H9 (cell line): Measurements from ENCODE around the gene VPS13C. TPM values are rescaled to one million over a fixed set of nuclear protein-coding genes. Genes with fewer than 3 reads are reported as not detected.

Source experiments
- DNase-seq: peaks from one replicate; pipeline ENCODE4 v3.0.0-alpha.2; 2017
- H2AFZ ChIP-seq: one replicate; pipeline ENCODE4 v1.6.1; 2013; ENCODE audit warnings: mild to moderate bottlenecking, low read length, control low read depth, moderate library complexity
- H2AK5ac ChIP-seq: 2 replicates; pipeline ENCODE4 v1.6.1; 2013; ENCODE audit warnings: low read length, control low read depth, mixed read lengths; ENCODE audit not compliant: insufficient read length
- H2BK120ac ChIP-seq: one replicate; pipeline ENCODE4 v1.6.1; 2013; ENCODE audit warnings: low read depth, mild to moderate bottlenecking, low read length, control low read depth, inconsistent platforms; ENCODE audit not compliant: poor library complexity, severe bottlenecking
- H2BK12ac ChIP-seq: 2 replicates; pipeline ENCODE4 v1.6.1; 2013; ENCODE audit warnings: low read length, control low read depth, mixed read lengths, low read depth; ENCODE audit not compliant: insufficient read length
- H2BK15ac ChIP-seq: 2 replicates; pipeline ENCODE4 v1.6.1; 2013; ENCODE audit warnings: low read depth, low read length, control low read depth
- H2BK20ac ChIP-seq: one replicate; pipeline ENCODE4 v1.6.1; 2013; ENCODE audit warnings: low read depth, mild to moderate bottlenecking, low read length, control low read depth, inconsistent platforms; ENCODE audit not compliant: poor library complexity, severe bottlenecking
- H2BK5ac ChIP-seq: 2 replicates; pipeline ENCODE4 v1.6.1; 2013; ENCODE audit warnings: low read length, control low read depth, mixed read lengths; ENCODE audit not compliant: insufficient read length
- H3K14ac ChIP-seq: 2 replicates; pipeline ENCODE4 v1.6.1; 2013; ENCODE audit warnings: low read length, control low read depth; ENCODE audit not compliant: insufficient read depth
- H3K18ac ChIP-seq: 2 replicates; pipeline ENCODE4 v1.6.1; 2013; ENCODE audit warnings: low read depth, mild to moderate bottlenecking, mixed read lengths, low read length, control low read depth; ENCODE audit not compliant: insufficient read length
- H3K23ac ChIP-seq: 2 replicates; pipeline ENCODE4 v1.6.1; 2013; ENCODE audit warnings: low read length, control low read depth, mixed read lengths, low read depth; ENCODE audit not compliant: insufficient read length
- H3K23me2 ChIP-seq: 2 replicates; pipeline ENCODE4 v1.6.1; 2013; ENCODE audit warnings: low read depth, mild to moderate bottlenecking, mixed read lengths, low read length, control low read depth; ENCODE audit not compliant: insufficient read length, poor library complexity, severe bottlenecking
- H3K27ac ChIP-seq: 2 replicates; pipeline ENCODE4 v1.5.1; 2013; ENCODE audit warnings: low read length, control low read depth, mixed read lengths, low read depth; ENCODE audit not compliant: insufficient read length
- H3K27me3 ChIP-seq: 2 replicates; pipeline ENCODE4 v1.6.1; 2013; ENCODE audit warnings: low read length, control low read depth, inconsistent platforms; ENCODE audit not compliant: insufficient read depth
- H3K4ac ChIP-seq: 2 replicates; pipeline ENCODE4 v1.6.1; 2013; ENCODE audit warnings: low read depth, mild to moderate bottlenecking, control low read depth, inconsistent platforms, low read length, moderate library complexity
- H3K4me1 ChIP-seq: 2 replicates; pipeline ENCODE4 v1.6.1; 2013; ENCODE audit warnings: low read length, control low read depth, inconsistent platforms; ENCODE audit not compliant: insufficient read depth
- H3K4me2 ChIP-seq: 2 replicates; pipeline ENCODE4 v1.6.1; 2013; ENCODE audit warnings: low read length, control low read depth, mixed read lengths; ENCODE audit not compliant: insufficient read length, insufficient read depth
- H3K56ac ChIP-seq: 2 replicates; pipeline ENCODE4 v1.6.1; 2013; ENCODE audit warnings: low read depth, mild to moderate bottlenecking, mixed read lengths, low read length, control low read depth; ENCODE audit not compliant: insufficient read length
- H3K79me1 ChIP-seq: 2 replicates; pipeline ENCODE4 v1.6.1; 2013; ENCODE audit warnings: low read depth, mild to moderate bottlenecking, moderate library complexity, low read length, control low read depth, inconsistent platforms; ENCODE audit not compliant: insufficient read depth, poor library complexity, severe bottlenecking
- H3K79me2 ChIP-seq: 2 replicates; pipeline ENCODE4 v1.6.1; 2013; ENCODE audit warnings: low read length, control low read depth, inconsistent platforms; ENCODE audit not compliant: insufficient read depth
- H3K9ac ChIP-seq: 2 replicates; pipeline ENCODE4 v1.6.1; 2013; ENCODE audit warnings: low read length, control low read depth, mixed read lengths; ENCODE audit not compliant: insufficient read length; ENCODE audit errors: extremely low read depth
- H3K9me3 ChIP-seq: one replicate; pipeline ENCODE4 v1.6.1; 2013; ENCODE audit warnings: low read depth, low read length, inconsistent platforms; ENCODE audit not compliant: control insufficient read depth
- H3T11ph ChIP-seq: one replicate; pipeline ENCODE4 v1.6.1; 2013; ENCODE audit warnings: mild to moderate bottlenecking, low read length, control low read depth, inconsistent platforms
- H4K20me1 ChIP-seq: one replicate; pipeline ENCODE4 v1.6.1; 2013; ENCODE audit not compliant: control insufficient read depth, insufficient read length, insufficient read depth
- H4K5ac ChIP-seq: 2 replicates; pipeline ENCODE4 v1.6.1; 2013; ENCODE audit warnings: low read depth, mild to moderate bottlenecking, mixed read lengths, low read length, control low read depth; ENCODE audit not compliant: insufficient read length
- H4K8ac ChIP-seq: replicated peaks from 2 replicates; pipeline ENCODE4 v1.6.1; 2013; ENCODE audit warnings: low read length, control low read depth, mixed read lengths, low read depth; ENCODE audit not compliant: insufficient read length
- H4K91ac ChIP-seq: 2 replicates; pipeline ENCODE4 v1.6.1; 2013; ENCODE audit warnings: low read depth, mild to moderate bottlenecking, moderate library complexity, mixed read lengths, low read length, control low read depth; ENCODE audit not compliant: insufficient read length
- H3K27ac Mint-ChIP-seq, 3 experiments: 2 replicates in 2 of 3; 3 replicates in 1 of 3; pipeline ENCODE4 v1.8.0; 2020 to 2021; ENCODE audit warnings: mixed read lengths in 3 of 3, mild to moderate bottlenecking in 1 of 3, moderate library complexity in 1 of 3
- H3K27me3 Mint-ChIP-seq: 2 replicates; pipeline ENCODE4 v1.8.0; 2021; ENCODE audit warnings: low read depth, mild to moderate bottlenecking, moderate library complexity, mixed read lengths
- H3K36me3 Mint-ChIP-seq, 3 experiments: 2 replicates in 2 of 3; 3 replicates in 1 of 3; pipeline ENCODE4 v1.8.0; 2020 to 2021; ENCODE audit warnings: low read depth in 3 of 3, mixed read lengths in 3 of 3; ENCODE audit not compliant: insufficient read depth in 1 of 3
- H3K4me1 Mint-ChIP-seq, 2 experiments: 2 replicates each; pipeline ENCODE4 v1.8.0; 2020; ENCODE audit warnings: mixed read lengths in 2 of 2
- H3K4me3 Mint-ChIP-seq, 2 experiments: 2 replicates in 1 of 2; 3 replicates in 1 of 2; pipeline ENCODE4 v1.8.0; 2020 to 2021; ENCODE audit warnings: mild to moderate bottlenecking in 2 of 2, mixed read lengths in 2 of 2, moderate library complexity in 1 of 2
- H3K9me3 Mint-ChIP-seq, 2 experiments: 2 replicates in 1 of 2; 3 replicates in 1 of 2; pipeline ENCODE4 v1.8.0; 2020; ENCODE audit warnings: mild to moderate bottlenecking in 2 of 2, mixed read lengths in 2 of 2, moderate library complexity in 1 of 2
- WGBS: extraction: QIAGEN DNeasy Blood & Tissue Kit; methylation state at CpG from one replicate; pipeline ENCODE4 v1.1.7; 2013; ENCODE audit warnings: missing lambda C conversion rate, low lambda C conversion rate, mixed read lengths; ENCODE audit not compliant: insufficient read length; ENCODE audit errors: extremely low coverage; 5-methylcytosine and 5-hydroxymethylcytosine counted together
- total RNA-seq: library from RNA; stranded (reverse); gene quantifications from 2 replicates; pipeline ENCODE4 v1.2.1, GENCODE V29; 2021
- TF ChIP-seq, protein P1 (sequence below): fragments of 200-600 bp; sonication (generic); conservative IDR thresholded peaks from 3 replicates; pipeline ENCODE4 v1.8.0; 2021; ENCODE audit warnings: antibody characterized with exemption, mild to moderate bottlenecking

The VPS13C gene
- total RNA-seq, 1 experiment from 2014 or later = 14.2 TPM

DNA sequence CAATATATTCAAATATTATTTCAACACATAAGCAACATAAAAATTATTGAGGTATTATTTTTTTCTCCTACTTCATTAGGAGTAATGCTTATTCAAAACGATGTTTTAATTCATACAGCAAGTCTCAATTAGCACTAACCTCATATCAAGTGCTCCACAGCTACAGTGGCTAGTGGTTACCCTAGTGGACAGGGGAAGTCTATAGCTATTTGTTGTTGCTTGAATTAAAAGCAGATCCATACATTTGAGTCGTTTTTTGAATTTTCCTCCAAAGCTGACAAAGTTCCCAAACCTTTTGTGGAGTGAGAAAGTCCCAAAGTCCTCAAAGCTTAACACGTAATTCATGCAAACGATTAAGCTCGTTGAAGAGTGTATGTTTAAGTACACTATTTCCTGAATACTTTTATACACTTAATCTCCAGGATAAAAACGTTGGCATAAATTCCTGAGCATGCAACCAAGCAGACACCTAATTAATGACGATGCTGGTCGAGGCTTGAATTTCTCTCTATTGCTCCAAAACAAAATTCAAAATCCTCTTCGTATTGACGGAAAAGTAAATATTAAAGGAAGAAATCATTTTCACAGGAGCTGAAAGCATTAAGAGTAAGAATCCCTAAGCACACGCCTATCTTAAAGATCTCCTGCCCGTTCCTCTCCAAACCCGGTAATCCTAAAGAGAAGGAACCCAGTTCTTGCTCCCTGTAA, 985 bp downstream of the VPS13C start:
- peaks cover 44% of the 10 kb centered on the region for H3K27me3 Mint-ChIP-seq
- H3K4me1 Mint-ChIP-seq = peaks cover 4 to 10% of the 10 kb centered on the region in 2 experiments
- no CpG with 5 or more reads among the region's 13 CpGs for WGBS

More for the DNA sequence above, 985 bp downstream of the VPS13C start:
- Histone ChIP-seq H3K23ac (no peak overlapping the region), H3K27ac (no peak overlapping the region), H3K14ac (no peak overlapping the region), H3K79me1 (no peaks in the 10 kb centered on the region), H3T11ph (no peak overlapping the region), H3K79me2 (no peaks in the 10 kb centered on the region), H3K23me2 (peaks cover 5% of the 10 kb centered on the region), H2BK20ac (no peak overlapping the region), H2BK15ac (no peak overlapping the region), H3K56ac (no peak overlapping the region), H4K20me1 (no peaks in the 10 kb centered on the region), H2AFZ (no peak overlapping the region), H3K18ac (no peak overlapping the region), H2BK120ac (no peak overlapping the region), H4K5ac (no peak overlapping the region), H3K9ac (peak overlapping the region; percentile 17), H2AK5ac (no peak overlapping the region), H3K4ac (no peak overlapping the region), H3K27me3 (no peaks in the 10 kb centered on the region; the same call in 1 of the 2 replicates), H4K8ac (no peak overlapping the region), H3K9me3 (no peaks in the 10 kb centered on the region), H4K91ac (no peak overlapping the region), H3K4me1 (no peaks in the 10 kb centered on the region), H3K4me2 (peak overlapping the region; percentile 68), H2BK12ac (no peak overlapping the region), H2BK5ac (no peak overlapping the region)
- H3K4me3 Mint-ChIP-seq = peak overlapping the region; percentile 84 to 87
- no peak for DNase-seq
- TF ChIP-seq, protein P1, sequence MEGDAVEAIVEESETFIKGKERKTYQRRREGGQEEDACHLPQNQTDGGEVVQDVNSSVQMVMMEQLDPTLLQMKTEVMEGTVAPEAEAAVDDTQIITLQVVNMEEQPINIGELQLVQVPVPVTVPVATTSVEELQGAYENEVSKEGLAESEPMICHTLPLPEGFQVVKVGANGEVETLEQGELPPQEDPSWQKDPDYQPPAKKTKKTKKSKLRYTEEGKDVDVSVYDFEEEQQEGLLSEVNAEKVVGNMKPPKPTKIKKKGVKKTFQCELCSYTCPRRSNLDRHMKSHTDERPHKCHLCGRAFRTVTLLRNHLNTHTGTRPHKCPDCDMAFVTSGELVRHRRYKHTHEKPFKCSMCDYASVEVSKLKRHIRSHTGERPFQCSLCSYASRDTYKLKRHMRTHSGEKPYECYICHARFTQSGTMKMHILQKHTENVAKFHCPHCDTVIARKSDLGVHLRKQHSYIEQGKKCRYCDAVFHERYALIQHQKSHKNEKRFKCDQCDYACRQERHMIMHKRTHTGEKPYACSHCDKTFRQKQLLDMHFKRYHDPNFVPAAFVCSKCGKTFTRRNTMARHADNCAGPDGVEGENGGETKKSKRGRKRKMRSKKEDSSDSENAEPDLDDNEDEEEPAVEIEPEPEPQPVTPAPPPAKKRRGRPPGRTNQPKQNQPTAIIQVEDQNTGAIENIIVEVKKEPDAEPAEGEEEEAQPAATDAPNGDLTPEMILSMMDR = peak; percentile 20; the same call in 1 of the 3 replicates
- no peaks in the 10 kb centered on the region for H3K9me3 Mint-ChIP-seq
- H3K36me3 Mint-ChIP-seq = no peaks in the 10 kb centered on the region
- H3K27ac Mint-ChIP-seq = peak overlapping the region in 1 of 3 experiments; percentile 30; a peak in 1 of 7 replicates
